ENCODE data around the gene LSM8.
"Not testable (repeated sequence)": the region's sequence is repeated elsewhere in the genome, so short reads cannot be mapped to it uniquely, and the experiment has no call there.

The LSM8 gene

DNA sequence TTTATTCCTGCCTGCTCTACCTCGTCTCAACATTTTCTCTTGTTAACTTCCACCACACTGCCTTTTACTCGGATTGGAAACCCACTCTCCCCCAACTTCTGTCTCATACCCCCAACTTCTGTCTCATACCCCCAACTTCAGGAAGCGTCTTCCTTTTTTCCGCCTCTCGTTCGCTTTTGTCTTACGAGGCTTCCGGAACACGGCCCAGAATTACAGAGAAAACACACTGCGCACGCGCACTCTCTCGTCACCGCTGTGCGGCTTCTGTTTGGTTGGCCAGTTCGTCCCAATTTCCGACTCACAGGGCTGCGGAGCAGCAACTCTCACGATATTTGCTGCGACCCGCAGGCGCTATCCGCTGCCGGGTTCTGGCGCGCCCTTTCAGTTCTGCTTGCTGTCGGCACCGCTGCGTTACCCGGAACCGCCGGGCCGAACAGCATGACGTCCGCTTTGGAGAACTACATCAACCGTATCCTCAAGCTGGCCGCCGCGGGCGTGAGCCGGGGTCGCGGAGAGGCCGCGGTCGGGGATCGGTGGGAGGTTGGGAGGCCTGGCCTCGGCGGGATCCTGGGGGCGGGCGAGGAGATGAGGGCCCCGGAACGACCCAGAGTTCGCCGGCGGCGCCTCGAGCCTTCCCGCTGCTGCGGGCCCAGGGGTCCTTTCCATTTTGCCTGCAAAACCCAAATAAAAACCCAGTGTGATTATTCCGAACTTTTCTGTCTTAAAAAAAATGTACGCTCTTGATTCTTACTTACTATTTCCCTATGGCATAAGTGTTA lies at the start of gene LSM8:
LSM8 (plus strand) TSS at position 379 of the 779 bp plus-strand sequence; CDS start at position 439, 60 bp downstream.
- H3K4me1 ChIP-seq (ENCODE audit: insufficient read depth, low read length), result peaks cover 20% of the 10 kb centered on the region
- peak within 1 kb of the TSS; percentile 90 for H3K4me3 ChIP-seq (ENCODE audit: low read length)
- H2AFZ ChIP-seq (ENCODE audit: low read depth, low read length), result peak within 1 kb of the TSS; percentile 57
- peaks cover 35% of the 10 kb centered on the region for H3K36me3 ChIP-seq (ENCODE audit: insufficient read depth, low read length)
- H3K9me3 ChIP-seq (ENCODE audit: low read length), result no peaks in the 10 kb centered on the region
- H3K27me3 ChIP-seq (ENCODE audit: insufficient read depth, low read length), result no peaks in the 10 kb centered on the region

DNA sequence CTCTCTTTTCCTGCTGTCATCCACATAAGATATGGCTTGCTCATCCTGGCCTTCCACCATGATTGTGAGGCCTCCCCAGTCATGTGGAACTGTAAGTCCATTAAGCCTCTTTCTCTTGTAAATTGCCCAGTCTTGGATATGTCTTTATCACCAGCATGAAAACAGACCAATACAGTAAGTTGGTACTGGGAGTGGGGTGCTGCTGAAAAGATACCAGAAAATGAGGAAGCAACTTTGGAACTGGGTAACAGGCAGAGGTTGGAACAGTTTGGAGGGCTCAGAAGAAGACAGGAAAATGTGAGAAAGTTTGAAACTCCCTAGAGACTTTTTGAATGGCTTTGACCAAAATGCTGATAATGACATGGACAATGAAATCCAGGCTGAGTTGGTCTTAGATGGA lies 49.5 kb upstream of the LSM8 start:
- not testable (repeated sequence) for H3K4me1 ChIP-seq (ENCODE audit: insufficient read depth, low read length); H2AFZ ChIP-seq (ENCODE audit: low read depth, low read length); H3K9me3 ChIP-seq (ENCODE audit: low read length); H3K36me3 ChIP-seq (ENCODE audit: insufficient read depth, low read length); H3K27me3 ChIP-seq (ENCODE audit: insufficient read depth, low read length); H3K4me3 ChIP-seq (ENCODE audit: low read length)

DNA sequence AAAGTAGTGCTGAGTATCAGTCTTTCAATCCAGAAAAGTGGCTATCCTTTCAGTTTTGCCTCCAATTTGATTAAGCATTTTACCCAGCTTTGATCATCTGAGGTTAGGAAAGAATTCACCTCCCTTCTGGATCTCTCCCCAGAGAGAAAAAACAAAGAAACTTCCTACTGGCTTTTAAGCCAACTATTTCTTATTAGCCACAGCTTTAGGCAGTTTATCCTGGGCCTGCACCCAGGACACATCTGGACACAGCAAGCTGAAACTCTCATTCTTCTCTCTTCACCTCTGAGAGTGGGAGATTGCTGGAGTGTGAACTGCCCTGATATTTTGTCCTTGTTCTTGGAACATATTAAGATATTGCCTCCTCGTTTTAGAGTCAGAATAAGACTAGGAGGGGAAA lies 43.5 kb upstream of the LSM8 start:
- H2AFZ ChIP-seq (ENCODE audit: low read depth, low read length), result no peak overlapping the region
- no peaks in the 10 kb centered on the region for H3K36me3 ChIP-seq (ENCODE audit: insufficient read depth, low read length)
- no peak overlapping the region for H3K4me3 ChIP-seq (ENCODE audit: low read length)
- no peaks in the 10 kb centered on the region for H3K9me3 ChIP-seq (ENCODE audit: low read length)
- H3K4me1 ChIP-seq (ENCODE audit: insufficient read depth, low read length), result no peaks in the 10 kb centered on the region
- H3K27me3 ChIP-seq (ENCODE audit: insufficient read depth, low read length), result no peaks in the 10 kb centered on the region

DNA sequence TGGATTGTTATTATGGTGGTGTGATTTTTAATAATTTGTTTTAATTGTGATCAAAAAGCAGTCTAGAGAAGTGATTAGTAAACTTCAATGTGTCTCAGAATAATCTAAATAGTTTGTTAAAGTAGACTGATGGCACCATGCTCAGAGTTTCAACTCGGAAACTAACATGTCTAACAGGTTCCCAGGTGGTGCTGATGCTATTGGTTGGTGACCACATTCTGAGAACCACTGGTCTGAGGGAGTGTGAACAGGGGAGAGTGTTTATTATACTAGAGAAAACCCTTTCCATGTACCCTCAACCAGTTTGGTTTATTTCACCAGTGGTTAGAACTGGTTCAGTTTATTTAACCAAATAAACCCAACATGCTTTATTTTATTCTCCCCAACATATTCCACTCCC lies 42.0 kb upstream of the LSM8 start:
- Histone ChIP-seq H3K36me3 (ENCODE audit: insufficient read depth, low read length) (no peaks in the 10 kb centered on the region), H2AFZ (ENCODE audit: low read depth, low read length) (no peak overlapping the region), H3K4me1 (ENCODE audit: insufficient read depth, low read length) (no peaks in the 10 kb centered on the region), H3K4me3 (ENCODE audit: low read length) (no peak overlapping the region), H3K9me3 (ENCODE audit: low read length) (no peaks in the 10 kb centered on the region), H3K27me3 (ENCODE audit: insufficient read depth, low read length) (no peaks in the 10 kb centered on the region)

- Histone ChIP-seq H3K4me1 (ENCODE audit: insufficient read depth, low read length) (no peaks in the 10 kb centered on the region), H3K36me3 (ENCODE audit: insufficient read depth, low read length) (no peaks in the 10 kb centered on the region), H3K9me3 (ENCODE audit: low read length) (no peaks in the 10 kb centered on the region), H2AFZ (ENCODE audit: low read depth, low read length) (no peak overlapping the region), H3K27me3 (ENCODE audit: insufficient read depth, low read length) (no peaks in the 10 kb centered on the region), H3K4me3 (ENCODE audit: low read length) (no peak overlapping the region)
Observed at GRCh38 chr7:118148930-118149329, 35.0 kb upstream of the LSM8 start.

- no peak overlapping the region for H2AFZ ChIP-seq (ENCODE audit: low read depth, low read length)
- H3K4me1 ChIP-seq (ENCODE audit: insufficient read depth, low read length), result no peaks in the 10 kb centered on the region
- no peaks in the 10 kb centered on the region for H3K36me3 ChIP-seq (ENCODE audit: insufficient read depth, low read length)
- H3K9me3 ChIP-seq (ENCODE audit: low read length), result no peaks in the 10 kb centered on the region
- no peaks in the 10 kb centered on the region for H3K27me3 ChIP-seq (ENCODE audit: insufficient read depth, low read length)
- H3K4me3 ChIP-seq (ENCODE audit: low read length), result no peak overlapping the region
Observed at GRCh38 chr7:118149394-118149793, 34.6 kb upstream of the LSM8 start.

- H2AFZ ChIP-seq (ENCODE audit: low read depth, low read length), result no peak overlapping the region
- no peak overlapping the region for H3K4me3 ChIP-seq (ENCODE audit: low read length)
- H3K9me3 ChIP-seq (ENCODE audit: low read length), result no peaks in the 10 kb centered on the region
- H3K4me1 ChIP-seq (ENCODE audit: insufficient read depth, low read length), result no peaks in the 10 kb centered on the region
- H3K27me3 ChIP-seq (ENCODE audit: insufficient read depth, low read length), result no peaks in the 10 kb centered on the region
- H3K36me3 ChIP-seq (ENCODE audit: insufficient read depth, low read length), result no peaks in the 10 kb centered on the region
Observed at GRCh38 chr7:118151671-118152070, 32.3 kb upstream of the LSM8 start.

DNA sequence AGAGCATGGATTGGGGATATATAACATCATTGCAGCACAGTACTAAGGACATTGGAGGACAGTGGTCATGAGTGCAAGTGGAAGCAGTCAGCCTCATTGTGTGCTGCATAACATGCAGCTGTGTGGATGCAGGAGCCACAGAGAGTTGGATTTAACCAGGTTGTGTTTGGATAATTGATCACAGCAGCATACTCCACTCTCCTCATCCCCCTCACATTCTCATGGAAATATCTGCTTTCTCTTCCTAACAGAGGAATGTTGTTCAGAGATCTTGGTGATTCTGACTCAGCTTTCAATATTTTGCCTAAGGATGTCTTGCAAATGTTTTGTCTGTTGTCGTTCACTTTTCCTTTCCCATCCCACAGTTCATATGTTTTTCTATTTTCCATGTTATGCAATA lies 31.8 kb upstream of the LSM8 start:
- Histone ChIP-seq H3K9me3 (ENCODE audit: low read length) (no peaks in the 10 kb centered on the region), H3K27me3 (ENCODE audit: insufficient read depth, low read length) (no peaks in the 10 kb centered on the region), H3K4me1 (ENCODE audit: insufficient read depth, low read length) (no peaks in the 10 kb centered on the region), H2AFZ (ENCODE audit: low read depth, low read length) (no peak overlapping the region), H3K4me3 (ENCODE audit: low read length) (no peak overlapping the region), H3K36me3 (ENCODE audit: insufficient read depth, low read length) (no peaks in the 10 kb centered on the region)

DNA sequence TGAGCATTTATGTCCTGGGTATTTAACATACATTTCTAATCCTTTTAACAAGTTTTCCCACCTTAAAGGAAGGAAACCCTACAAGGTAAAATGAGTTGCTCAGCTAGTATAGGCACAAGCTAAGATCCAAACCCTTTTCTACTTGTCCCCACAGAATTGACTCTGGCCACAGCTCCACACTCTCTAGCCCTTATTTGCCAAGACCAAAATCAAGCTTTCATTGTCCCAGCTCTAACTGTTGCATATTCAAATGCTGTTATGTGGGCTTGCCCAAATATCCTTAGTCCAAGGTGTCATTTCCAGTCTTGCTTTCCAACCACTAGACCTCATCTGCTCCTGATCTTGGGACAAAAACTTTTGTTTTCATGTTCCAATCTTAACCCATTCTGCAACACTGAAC lies 31.3 kb upstream of the LSM8 start:
- Histone ChIP-seq H3K36me3 (ENCODE audit: insufficient read depth, low read length) (no peaks in the 10 kb centered on the region), H2AFZ (ENCODE audit: low read depth, low read length) (no peak overlapping the region), H3K27me3 (ENCODE audit: insufficient read depth, low read length) (no peaks in the 10 kb centered on the region), H3K9me3 (ENCODE audit: low read length) (no peaks in the 10 kb centered on the region), H3K4me1 (ENCODE audit: insufficient read depth, low read length) (no peaks in the 10 kb centered on the region), H3K4me3 (ENCODE audit: low read length) (no peak overlapping the region)

DNA sequence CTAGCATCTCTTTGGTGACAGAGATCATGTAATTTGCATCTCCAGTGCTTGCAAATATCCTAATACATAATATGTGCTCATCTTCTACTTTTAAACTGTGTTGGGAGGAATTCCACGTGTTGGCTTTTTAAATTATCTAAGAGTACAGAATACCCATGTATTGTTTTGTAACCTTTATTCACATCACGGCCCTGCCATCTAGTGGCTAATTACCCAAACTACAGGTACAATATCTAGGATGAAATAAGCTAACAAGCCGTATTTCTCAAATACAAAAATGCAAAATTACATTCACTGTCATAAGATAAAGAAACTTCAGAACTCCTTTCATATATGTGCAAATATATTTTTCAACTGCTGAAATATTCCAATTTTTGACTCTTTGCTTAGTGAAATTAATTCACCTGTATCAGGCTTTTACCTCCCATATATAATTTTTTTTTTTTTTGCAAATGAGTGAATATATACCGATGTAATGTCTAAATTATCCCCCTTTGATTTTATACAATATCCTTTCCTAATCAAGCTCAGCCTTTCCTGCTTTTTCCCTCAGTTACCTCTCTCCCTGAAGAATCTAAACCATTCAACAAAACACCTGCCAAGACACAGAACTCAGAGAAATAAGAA lies 30.3 kb upstream of the LSM8 start:
- Histone ChIP-seq H3K4me3 (ENCODE audit: low read length) (no peak overlapping the region), H2AFZ (ENCODE audit: low read depth, low read length) (no peak overlapping the region), H3K27me3 (ENCODE audit: insufficient read depth, low read length) (no peaks in the 10 kb centered on the region), H3K9me3 (ENCODE audit: low read length) (no peaks in the 10 kb centered on the region), H3K36me3 (ENCODE audit: insufficient read depth, low read length) (no peaks in the 10 kb centered on the region), H3K4me1 (ENCODE audit: insufficient read depth, low read length) (no peaks in the 10 kb centered on the region)

GRCh38 chr7:118158766-118159165 lies 25.2 kb upstream of the LSM8 start:
- Histone ChIP-seq H3K9me3 (ENCODE audit: low read length) (peaks cover 3% of the 10 kb centered on the region), H3K27me3 (ENCODE audit: insufficient read depth, low read length) (no peaks in the 10 kb centered on the region), H3K4me1 (ENCODE audit: insufficient read depth, low read length) (no peaks in the 10 kb centered on the region), H3K4me3 (ENCODE audit: low read length) (no peak overlapping the region), H2AFZ (ENCODE audit: low read depth, low read length) (no peak overlapping the region), H3K36me3 (ENCODE audit: insufficient read depth, low read length) (no peaks in the 10 kb centered on the region)

DNA sequence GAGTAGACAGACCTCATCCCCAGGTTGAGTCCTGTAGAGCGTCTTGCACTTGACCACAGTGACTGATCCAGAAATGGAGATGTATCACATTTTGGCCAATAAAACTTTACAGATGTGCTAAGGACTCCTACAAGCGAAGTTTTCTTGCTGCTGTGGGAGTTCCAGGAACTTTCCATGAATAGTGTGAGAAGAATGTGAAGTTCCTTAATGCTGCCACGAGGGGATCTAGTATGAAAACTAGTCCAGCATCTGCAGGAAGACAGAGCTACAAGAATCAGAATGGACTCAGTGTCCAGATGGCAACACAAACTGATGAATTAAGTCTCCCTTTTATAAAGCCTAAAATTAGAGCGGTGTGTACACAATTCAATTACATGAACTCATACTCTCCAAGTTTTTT lies 14.8 kb upstream of the LSM8 start:
- Histone ChIP-seq H3K9me3 (ENCODE audit: low read length) (no peaks in the 10 kb centered on the region), H3K27me3 (ENCODE audit: insufficient read depth, low read length) (no peaks in the 10 kb centered on the region), H3K36me3 (ENCODE audit: insufficient read depth, low read length) (no peaks in the 10 kb centered on the region), H3K4me1 (ENCODE audit: insufficient read depth, low read length) (peaks cover 9% of the 10 kb centered on the region), H3K4me3 (ENCODE audit: low read length) (no peak overlapping the region), H2AFZ (ENCODE audit: low read depth, low read length) (no peak overlapping the region)

- H3K4me1 ChIP-seq (ENCODE audit: insufficient read depth, low read length), result peaks cover 7% of the 10 kb centered on the region
- no peak overlapping the region for H3K4me3 ChIP-seq (ENCODE audit: low read length)
- H3K9me3 ChIP-seq (ENCODE audit: low read length), result no peaks in the 10 kb centered on the region
- no peaks in the 10 kb centered on the region for H3K36me3 ChIP-seq (ENCODE audit: insufficient read depth, low read length)
- H2AFZ ChIP-seq (ENCODE audit: low read depth, low read length), result no peak overlapping the region
- no peaks in the 10 kb centered on the region for H3K27me3 ChIP-seq (ENCODE audit: insufficient read depth, low read length)
Observed at GRCh38 chr7:118175740-118176139, 8.2 kb upstream of the LSM8 start.

GRCh38 chr7:118179191-118179590 lies 4.8 kb upstream of the LSM8 start:
- H2AFZ ChIP-seq (ENCODE audit: low read depth, low read length), result no peak overlapping the region
- no peaks in the 10 kb centered on the region for H3K9me3 ChIP-seq (ENCODE audit: low read length)
- H3K36me3 ChIP-seq (ENCODE audit: insufficient read depth, low read length), result no peaks in the 10 kb centered on the region
- H3K4me1 ChIP-seq (ENCODE audit: insufficient read depth, low read length), result peaks cover 7% of the 10 kb centered on the region
- H3K4me3 ChIP-seq (ENCODE audit: low read length), result no peak overlapping the region
- no peaks in the 10 kb centered on the region for H3K27me3 ChIP-seq (ENCODE audit: insufficient read depth, low read length)
